ENCODE results near the gene APCDD1. TPM values are rescaled to one million over a fixed set of nuclear protein-coding genes. Genes with fewer than 3 reads are reported as not detected.
A peak's percentile ranks its signal among the peaks of the same experiment; 100 is the strongest.

The APCDD1 gene
- total and polyA plus RNA-seq, 2 of the 13 experiments (the other 11 are each of a cell fraction or from before 2014, with no cell fraction given): 2.1 to 8.6 TPM

DNA sequence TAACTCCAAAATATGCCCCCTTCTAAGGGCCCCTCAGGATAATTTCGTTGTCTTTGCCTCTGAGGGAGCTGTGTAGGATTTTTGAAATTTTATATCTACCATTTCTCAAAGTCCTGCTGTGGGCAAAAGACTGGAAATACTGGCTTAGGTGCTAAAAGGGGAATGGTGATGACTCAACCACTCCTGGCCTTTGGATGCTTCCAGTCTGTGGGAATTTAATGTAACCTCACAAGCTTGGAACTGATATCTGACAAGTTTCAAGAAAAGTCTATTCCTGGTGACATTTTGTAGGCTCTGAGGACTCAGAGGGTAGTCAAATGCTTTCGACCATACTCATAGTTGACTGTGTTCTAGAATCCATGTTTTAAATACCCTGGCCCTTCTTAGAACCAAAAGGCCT is 3.4 kb upstream of the APCDD1 start:
- no peaks in the 10 kb centered on the region for H3K9me3 ChIP-seq (ENCODE audit: low read length)
- H4K20me1 ChIP-seq (ENCODE audit: insufficient read depth, low read length): no peaks in the 10 kb centered on the region
- TF ChIP-seq ZNF256 (CRISPR knock-in tag; conservative IDR thresholded peaks at IDR 0.05): no peak
- TF ChIP-seq ZNF317 (CRISPR knock-in tag; IDR thresholded peaks at IDR 0.05): no peak
- TF ChIP-seq, protein P1, sequence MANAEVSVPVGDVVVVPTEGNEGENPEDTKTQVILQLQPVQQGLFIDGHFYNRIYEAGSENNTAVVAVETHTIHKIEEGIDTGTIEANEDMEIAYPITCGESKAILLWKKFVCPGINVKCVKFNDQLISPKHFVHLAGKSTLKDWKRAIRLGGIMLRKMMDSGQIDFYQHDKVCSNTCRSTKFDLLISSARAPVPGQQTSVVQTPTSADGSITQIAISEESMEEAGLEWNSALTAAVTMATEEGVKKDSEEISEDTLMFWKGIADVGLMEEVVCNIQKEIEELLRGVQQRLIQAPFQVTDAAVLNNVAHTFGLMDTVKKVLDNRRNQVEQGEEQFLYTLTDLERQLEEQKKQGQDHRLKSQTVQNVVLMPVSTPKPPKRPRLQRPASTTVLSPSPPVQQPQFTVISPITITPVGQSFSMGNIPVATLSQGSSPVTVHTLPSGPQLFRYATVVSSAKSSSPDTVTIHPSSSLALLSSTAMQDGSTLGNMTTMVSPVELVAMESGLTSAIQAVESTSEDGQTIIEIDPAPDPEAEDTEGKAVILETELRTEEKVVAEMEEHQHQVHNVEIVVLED (CRISPR knock-in tag; IDR thresholded peaks at IDR 0.05; ENCODE audit: borderline replicate concordance): no peak
- no peak for TF ChIP-seq ZNF772 (CRISPR knock-in tag; IDR thresholded peaks at IDR 0.05)
- TF ChIP-seq ZNF549 (CRISPR knock-in tag; IDR thresholded peaks at IDR 0.05): no peak
- no peak for TF ChIP-seq SSRP1 (CRISPR knock-in tag; IDR thresholded peaks at IDR 0.05)
- no TSS peak for BruUV-seq (replicated peaks)
- H3K9ac ChIP-seq (ENCODE audit: insufficient read depth, low read depth, low read length): no peak overlapping the region
- no peaks in the 10 kb centered on the region for H3K36me3 ChIP-seq (replicated peaks in 1 of 2; ENCODE audit: control insufficient read depth in 1 of 2, insufficient read depth in 2 of 2, low read length in 2 of 2)
- H3K4me1 ChIP-seq (ENCODE audit: insufficient read depth, low read length): peaks cover 32% of the 10 kb centered on the region
- H3K4me2 ChIP-seq (ENCODE audit: low read depth, low read length): no peak overlapping the region
- intact Hi-C loops (cut with micrococcal nuclease; ENCODE audit: unreplicated experiment) (no loop called here), in situ Hi-C loops (cut with HindIII; ENCODE audit: extremely low pct_ligation_motif_present, low pct_unique_long_range_greater_than_20kb) (no loop called here)
- ATAC-seq (no peak), DNase-seq (ENCODE audit: low spot score) (no peak), FAIRE-seq (no peak)
- H3K79me2 ChIP-seq (ENCODE audit: insufficient read depth, low read length): no peaks in the 10 kb centered on the region
- H2AFZ ChIP-seq (ENCODE audit: low read length): no peak overlapping the region
- ChIA-PET POLR2A (no interaction called here), CTCF (ENCODE audit: low intra/inter-chr PET ratio, low total read pairs) (no interaction called here)
- peaks cover 2 to 19% of the 10 kb centered on the region in 2 experiments; a peak in 3 of 5 replicates for H3K27me3 ChIP-seq (ENCODE audit: control insufficient read depth in 1 of 2, insufficient read depth in 2 of 2, low read length in 2 of 2)
- no peak overlapping the region for H3K27ac ChIP-seq (ENCODE audit: extremely low read length, insufficient read depth, low read length)
- 0% methylated on average over 2 of the region's 2 CpGs for WGBS (ENCODE audit: low lambda C conversion rate)
- no peak overlapping the region for H3K4me3 ChIP-seq (replicated peaks in 1 of 3; ENCODE audit: insufficient read depth in 1 of 3, low read depth in 2 of 3, low read length in 3 of 3)

DNA sequence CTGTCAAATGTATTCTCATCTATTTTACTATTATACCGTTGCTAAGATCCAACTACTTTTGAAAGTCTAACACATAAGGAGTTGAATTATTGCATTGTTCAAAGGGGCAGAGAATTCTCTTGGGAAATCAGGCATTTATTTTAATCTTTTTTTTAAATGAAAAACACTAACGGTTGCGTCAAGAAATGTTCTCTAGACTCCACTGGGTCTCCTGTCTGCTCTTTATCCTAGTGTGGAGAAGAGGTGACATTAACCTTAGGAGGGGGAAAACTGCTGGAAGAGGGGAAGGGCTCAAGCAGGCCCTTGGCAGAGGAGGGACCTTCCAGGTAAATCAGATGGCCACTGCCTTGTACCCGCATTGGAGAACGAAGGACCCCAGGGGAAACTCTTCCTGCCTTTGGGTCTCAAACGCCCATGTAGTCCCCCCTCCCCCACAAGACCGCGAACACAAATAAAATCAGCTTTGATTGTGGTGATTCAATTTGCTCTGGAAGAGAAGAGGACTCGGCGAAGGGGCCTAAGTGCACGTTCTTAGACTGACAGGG is 1.1 kb upstream of the APCDD1 start:
- WGBS (ENCODE audit: low lambda C conversion rate): 61% methylated on average over 10 of the region's 11 CpGs
- ChIA-PET POLR2A (no interaction called here), CTCF (ENCODE audit: low intra/inter-chr PET ratio, low total read pairs) (no interaction called here)
- Histone ChIP-seq H3K79me2 (ENCODE audit: insufficient read depth, low read length) (no peaks in the 10 kb centered on the region), H2AFZ (ENCODE audit: low read length) (no peak overlapping the region), H3K4me1 (ENCODE audit: insufficient read depth, low read length) (peaks cover 47% of the 10 kb centered on the region), H3K9ac (ENCODE audit: insufficient read depth, low read depth, low read length) (0 out of 2 replicates have a peak overlapping the region, but pooled peaks have one; percentile 24), H3K4me3 (replicated peaks in 1 of 3; ENCODE audit: insufficient read depth in 1 of 3, low read depth in 2 of 3, low read length in 3 of 3) (0 out of 6 replicates have a peak overlapping the region, but pooled peaks of 1 of the 3 experiments have one; percentile 76), H3K36me3 (replicated peaks in 1 of 2; ENCODE audit: control insufficient read depth in 1 of 2, insufficient read depth in 2 of 2, low read length in 2 of 2) (no peaks in the 10 kb centered on the region), H3K9me3 (ENCODE audit: low read length) (no peaks in the 10 kb centered on the region), H3K27me3 (ENCODE audit: control insufficient read depth in 1 of 2, insufficient read depth in 2 of 2, low read length in 2 of 2) (peaks cover 2 to 27% of the 10 kb centered on the region in 2 experiments; a peak in 3 of 5 replicates), H3K4me2 (ENCODE audit: low read depth, low read length) (peak overlapping the region; percentile 91; the same call in 1 of the 2 replicates), H3K27ac (ENCODE audit: extremely low read length, insufficient read depth, low read length) (no peak overlapping the region), H4K20me1 (ENCODE audit: insufficient read depth, low read length) (no peaks in the 10 kb centered on the region)
- intact Hi-C loops (cut with micrococcal nuclease; ENCODE audit: unreplicated experiment) (no loop called here), in situ Hi-C loops (cut with HindIII; ENCODE audit: extremely low pct_ligation_motif_present, low pct_unique_long_range_greater_than_20kb) (no loop called here)
- ATAC-seq (no peak), FAIRE-seq (no peak), DNase-seq (ENCODE audit: low spot score) (no peak)
- TF ChIP-seq ARID2 (CRISPR knock-in tag; IDR thresholded peaks at IDR 0.05; ENCODE audit: borderline replicate concordance) (no peak), CBX2 (IDR thresholded peaks at IDR 0.05; ENCODE audit: low read depth, low read length) (no peak), CBX2 (CRISPR knock-in tag; IDR thresholded peaks at IDR 0.05; ENCODE audit: low read depth) (no peak)
- no TSS peak for BruUV-seq (replicated peaks)

All from HepG2 (cell line).